Right ventricle myocardium inferior (tissue), 1 donor: ENCODE measurements around the gene CARD6. TPM values are rescaled to one million over a fixed set of nuclear protein-coding genes. Genes with fewer than 3 reads are reported as not detected.
A peak's percentile ranks its signal among the peaks of the same experiment; 100 is the strongest.
"Not testable (repeated sequence)": the region's sequence is repeated elsewhere in the genome, so short reads cannot be mapped to it uniquely, and the experiment has no call there.

Source experiments
- ATAC-seq: fragments of 200-7000 bp; cut with Tn5 transposase; one replicate; pipeline ENCODE4 v1.9.1; 2020; ENCODE audit warnings: mild to moderate bottlenecking, moderate library complexity
- DNase-seq: peaks from one replicate; pipeline ENCODE4 v3.0.0; 2021; ENCODE audit errors: missing footprints
- intact Hi-C: fragments of 100-400 bp; cut with DNase I; formaldehyde crosslinking; loops from one replicate; pipeline ENCODE4 v1.11.0; 2022
- total RNA-seq: library from RNA; stranded (reverse); fragmentation: NEBNext Ultra II Directional; extraction: Animal tissue kit (Norgen Biotek cat#: 25700); gene quantifications from one replicate; pipeline ENCODE4 v1.2.1, GENCODE V29; 2021
- donor health status: DM: no; HTN: yes; CAD: no; lungs with severe emphysema.

Gene CARD6
- total RNA-seq, 1 donor from 2014 or later: 7.1 TPM

DNA sequence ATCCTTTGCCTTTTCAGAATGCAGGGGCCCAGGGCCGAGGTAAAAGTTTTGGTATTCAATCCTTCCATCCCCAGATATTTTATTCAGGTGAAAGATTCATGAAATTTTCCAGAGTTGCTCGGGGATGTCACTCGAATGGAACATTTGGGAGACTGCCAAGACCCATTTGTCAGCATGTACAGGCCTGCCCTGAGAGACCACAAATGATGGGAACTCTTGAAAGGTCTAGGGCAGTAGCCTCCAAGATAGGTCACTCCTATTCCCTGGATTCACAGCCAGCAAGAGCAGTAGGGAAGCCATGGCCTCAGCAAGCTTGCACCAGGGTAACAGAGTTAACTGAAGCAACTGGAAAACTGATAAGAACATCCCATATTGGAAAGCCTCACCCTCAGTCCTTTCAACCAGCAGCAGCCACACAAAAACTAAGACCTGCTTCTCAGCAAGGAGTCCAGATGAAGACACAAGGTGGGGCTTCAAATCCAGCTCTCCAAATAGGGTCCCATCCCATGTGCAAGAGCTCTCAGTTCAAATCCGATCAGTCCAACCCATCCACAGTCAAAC lies 12.5 kb downstream of the CARD6 start:
- ATAC-seq (no peak), DNase-seq (no peak)
- intact Hi-C loops: no loop called here

DNA sequence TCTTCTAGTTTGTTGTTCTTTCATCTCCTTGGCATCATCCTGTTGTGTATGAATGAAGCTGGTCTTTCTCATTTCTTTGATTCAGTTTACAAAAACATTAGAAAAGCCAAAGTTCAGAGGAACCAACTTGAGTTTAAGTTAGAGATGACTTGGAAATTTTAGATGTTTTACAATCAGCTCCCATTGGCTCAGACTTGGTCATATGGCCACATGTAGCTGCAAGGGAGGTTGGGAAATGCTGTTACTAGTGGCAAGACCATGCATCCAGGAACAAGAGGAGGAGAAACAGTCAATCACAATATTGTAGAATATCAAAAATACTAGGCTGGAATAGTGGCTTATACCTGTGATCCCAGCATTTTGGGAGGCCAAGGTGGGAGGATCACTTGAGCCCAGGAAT lies 19.5 kb downstream of the CARD6 start:
- no peak for DNase-seq
- intact Hi-C loops: no loop called here
- ATAC-seq: no peak

DNA sequence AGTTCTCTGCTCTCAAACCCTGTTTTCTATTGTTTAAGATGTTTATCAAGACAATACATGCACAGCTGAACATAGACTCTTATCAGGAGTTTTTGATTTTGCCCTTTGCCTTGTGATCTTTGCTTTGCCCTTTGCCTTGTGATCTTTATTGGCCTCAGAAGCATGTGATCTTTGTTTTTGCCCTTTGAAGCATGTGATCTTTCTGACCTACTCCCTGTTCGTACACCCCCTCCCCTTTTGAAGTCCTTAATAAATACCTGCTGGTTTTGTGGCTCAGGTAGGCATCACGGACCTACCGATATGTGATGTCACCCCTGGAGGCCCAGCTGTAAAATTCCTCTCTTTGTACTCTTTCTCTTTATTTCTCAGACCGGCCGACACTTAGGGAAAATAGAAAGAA lies 23.8 kb downstream of the CARD6 start:
- intact Hi-C loops, ATAC-seq: not testable (repeated sequence)

DNA sequence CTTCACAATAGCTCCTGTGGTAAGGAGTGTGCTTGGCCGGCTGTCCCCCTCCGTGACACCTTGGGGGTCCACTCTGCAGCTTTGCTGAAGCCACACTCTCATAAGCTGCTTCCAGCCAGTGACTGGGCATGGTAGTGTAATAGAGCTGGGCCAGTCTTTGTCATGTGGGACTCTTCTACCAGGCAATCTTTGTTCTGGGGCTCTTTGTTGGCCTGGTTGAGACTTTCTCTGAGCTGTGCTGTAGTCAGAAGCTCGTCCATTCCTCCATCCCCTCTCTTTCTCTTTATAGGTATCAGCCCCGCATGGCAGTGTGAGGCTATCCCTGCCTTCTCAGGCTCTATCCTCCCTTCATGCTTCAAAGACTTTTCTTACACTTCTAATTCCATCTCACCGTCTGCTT lies 25.7 kb downstream of the CARD6 start:
- ATAC-seq: no peak
- intact Hi-C loops: no loop called here
- no peak for DNase-seq

More for the DNA sequence above, 23.8 kb downstream of the CARD6 start:
- DNase-seq: not testable (repeated sequence)

DNA sequence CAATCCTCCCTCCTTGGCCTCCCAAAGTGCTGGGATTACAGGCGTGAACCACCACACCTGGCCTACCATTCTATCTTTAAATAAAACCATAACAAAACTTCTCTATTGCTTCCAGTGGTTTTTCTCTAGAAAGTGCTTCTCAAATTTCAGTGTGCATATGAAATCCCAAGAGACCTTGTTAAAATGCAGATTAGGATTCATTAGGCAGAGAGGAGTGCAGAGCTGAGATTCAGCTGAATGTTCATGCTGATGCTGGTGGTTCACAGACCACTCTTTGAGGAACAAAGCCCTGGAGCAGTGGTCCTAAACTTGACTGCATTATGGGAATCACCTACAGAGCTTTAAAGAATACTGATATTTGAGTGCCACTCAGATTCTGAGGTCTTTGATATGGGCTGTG lies 28.2 kb downstream of the CARD6 start:
- ATAC-seq (no peak), DNase-seq (no peak)
- intact Hi-C loops: no loop called here

DNA sequence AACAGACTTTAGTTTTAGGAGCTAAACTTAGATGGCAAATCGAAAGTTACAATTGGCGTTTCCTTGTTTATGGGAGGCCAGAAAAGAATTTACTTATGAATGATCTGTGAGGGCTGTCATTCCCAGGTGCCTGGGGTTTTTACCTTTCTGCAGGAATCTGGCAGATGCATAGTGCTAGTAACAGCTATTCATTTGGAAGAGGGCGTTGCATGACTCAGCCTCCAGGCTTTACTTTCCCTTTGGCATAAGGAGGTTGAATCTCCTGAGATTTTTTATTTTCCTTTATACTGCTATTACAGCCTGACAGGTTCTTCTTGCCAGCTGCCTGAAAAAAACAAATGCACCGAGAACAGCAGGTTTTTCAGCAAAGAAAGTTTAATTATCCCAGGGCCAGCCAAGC lies 30.0 kb downstream of the CARD6 start:
- intact Hi-C loops: no loop called here
- no peak for DNase-seq
- no peak for ATAC-seq

DNA sequence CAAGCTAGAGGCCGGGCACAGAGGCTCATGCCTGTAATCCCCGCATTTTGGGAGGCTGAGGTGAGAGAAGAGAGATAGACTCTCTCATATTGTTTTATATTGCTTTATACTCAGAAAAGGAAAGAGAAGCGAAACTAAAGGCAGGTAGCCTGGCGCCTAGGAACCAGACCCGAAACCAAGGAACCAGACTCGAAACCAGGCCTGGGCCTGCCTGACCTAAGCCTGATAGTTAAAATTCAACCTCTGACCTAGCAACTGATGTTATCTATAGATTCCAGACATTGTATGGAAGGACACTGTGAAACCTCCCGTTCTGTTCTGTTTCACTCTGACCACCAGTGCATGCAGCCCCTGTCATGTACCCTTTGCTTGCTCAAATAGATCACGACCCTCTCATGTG lies 31.1 kb downstream of the CARD6 start:
- intact Hi-C loops, ATAC-seq, DNase-seq: not testable (repeated sequence)

DNA sequence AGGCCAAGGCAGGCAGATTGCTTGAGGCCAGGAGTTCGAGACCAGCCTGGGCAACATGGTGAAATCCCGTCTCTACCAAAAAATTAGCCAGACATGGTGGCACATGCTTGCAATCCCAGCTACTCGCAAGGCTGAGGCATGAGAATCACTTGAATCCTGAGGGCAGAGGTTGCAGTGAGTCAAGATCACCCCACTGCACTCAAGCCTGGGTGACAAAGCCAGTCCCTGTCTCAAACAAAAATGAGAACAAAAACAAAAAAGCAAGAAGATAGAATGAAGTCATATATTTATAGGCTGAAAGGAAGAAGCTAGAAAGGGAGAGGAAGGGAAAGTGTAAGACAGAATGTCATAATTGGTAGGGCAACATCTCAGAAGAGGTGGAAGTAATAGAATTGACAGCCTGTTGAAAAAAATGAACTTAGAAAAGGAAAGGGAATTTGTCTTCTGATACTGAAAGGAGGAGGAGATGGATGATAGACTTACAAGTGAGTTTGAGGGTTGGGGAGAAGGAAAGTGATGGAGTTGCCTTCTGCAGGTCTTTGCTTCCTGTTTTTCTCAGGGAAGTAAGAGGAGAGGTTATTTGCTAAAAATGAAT lies 32.2 kb downstream of the CARD6 start:
- ATAC-seq: no peak
- DNase-seq: no peak
- intact Hi-C loops: no loop called here

DNA sequence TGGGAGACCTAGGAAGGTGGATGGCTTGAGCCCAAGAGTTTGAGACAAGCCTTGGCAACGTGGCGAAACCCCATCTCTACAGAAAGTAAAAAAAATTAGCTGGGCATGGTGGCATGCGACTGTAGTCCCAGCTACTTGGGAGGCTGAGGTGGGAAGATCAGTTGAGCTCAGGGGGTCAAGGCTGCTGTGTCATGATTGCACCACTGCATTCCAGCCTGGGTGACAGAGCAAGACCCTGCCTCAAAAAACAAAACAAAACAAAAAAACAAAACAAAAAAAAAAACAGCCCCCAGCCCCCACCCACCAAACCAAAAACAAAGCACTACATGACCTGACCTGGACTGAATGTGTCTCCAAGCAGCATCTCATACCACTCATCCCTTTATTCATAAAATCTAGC lies 34.8 kb downstream of the CARD6 start:
- DNase-seq: no peak
- intact Hi-C loops: no loop called here
- no peak for ATAC-seq

DNA sequence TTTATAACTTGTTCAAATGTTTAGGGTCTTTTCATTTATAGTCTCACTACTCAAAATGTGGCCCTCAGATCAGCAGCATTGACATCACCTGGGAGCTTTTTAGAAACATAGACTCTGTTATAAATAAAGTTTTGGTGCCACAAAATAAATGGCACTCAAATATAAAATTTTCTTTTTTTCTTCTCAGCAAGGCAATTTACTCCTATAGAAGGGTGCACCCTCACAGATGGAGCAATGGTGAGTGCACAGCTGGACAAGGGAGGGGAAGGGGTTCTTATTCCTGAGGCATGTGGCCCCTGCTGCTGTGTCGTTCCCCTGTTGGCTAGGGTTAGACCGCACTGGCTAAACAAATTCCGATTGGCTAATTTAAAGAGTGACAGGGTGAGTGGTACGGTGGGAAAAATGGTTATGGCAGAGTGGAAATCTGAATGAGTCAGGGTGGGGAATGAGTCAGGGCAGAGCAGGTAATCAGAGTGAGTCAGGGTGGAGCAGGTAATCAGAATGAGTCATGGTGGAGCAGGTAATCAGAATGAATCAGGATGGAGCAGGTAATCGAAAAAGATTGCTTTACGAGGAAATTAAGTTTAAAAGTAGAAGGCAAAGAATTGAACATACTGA lies 36.3 kb downstream of the CARD6 start:
- ATAC-seq (no peak), DNase-seq (no peak)
- intact Hi-C loops: no loop called here

DNA sequence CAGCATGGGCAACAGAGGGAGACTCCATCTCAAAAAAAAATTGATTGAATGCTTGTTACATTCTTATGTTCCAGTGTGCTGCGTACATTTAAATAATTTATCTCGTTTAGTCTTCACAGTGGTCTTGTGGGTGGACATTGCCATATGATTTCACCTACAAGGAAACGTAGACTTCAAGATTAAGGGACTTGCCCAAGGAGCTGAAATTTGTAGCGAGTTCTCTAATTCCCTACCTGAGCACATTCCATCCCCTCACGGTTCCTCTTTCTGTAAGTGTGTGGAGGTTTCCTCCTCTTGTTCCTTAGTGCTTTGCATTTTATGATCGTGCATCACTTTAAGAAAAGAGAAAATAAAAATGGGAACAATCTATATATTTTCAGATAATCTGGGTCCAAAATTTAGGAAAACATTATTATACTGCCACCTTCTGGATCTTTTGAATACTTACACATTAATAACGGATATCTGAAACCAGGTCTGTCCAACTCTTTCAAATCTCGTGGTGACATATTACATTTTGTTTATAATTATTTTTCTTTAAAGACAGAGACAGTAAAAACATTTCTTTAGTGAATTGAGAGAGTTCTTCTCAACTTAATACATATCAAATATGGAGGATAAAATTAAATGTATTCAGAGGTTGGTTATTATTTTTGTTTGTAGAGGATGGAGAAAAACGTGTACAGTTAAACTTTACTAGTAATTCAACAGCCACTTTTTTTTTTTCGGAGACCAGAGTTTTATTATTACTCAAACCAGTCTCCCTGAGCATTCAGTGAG lies 38.2 kb downstream of the CARD6 start:
- intact Hi-C loops: loop anchor here (2.0 kb wide), 1 partner anchor 125 kb away; the partner anchor contains the start of gene TTC33
- ATAC-seq (no peak), DNase-seq (no peak)

DNA sequence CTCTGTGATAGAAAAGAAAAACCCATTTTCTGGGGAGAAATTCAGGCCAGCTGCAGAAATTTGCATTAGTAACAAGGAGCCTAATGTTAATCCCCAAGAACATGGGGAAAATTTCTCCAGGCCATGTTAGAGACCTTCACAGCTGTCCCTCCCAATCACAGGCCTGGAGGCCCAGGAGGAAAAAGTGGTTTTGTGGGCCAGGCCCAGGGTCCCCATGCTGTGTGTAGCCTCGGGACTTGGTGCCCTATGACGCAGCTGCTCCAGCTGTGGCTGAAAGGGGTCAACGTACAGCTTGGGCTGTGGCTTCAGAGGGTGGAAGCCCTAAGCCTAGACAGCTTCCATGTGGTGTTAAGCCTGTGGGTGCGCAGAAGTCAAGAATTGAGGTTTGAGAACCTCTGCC lies 41.1 kb downstream of the CARD6 start:
- intact Hi-C loops: no loop called here
- ATAC-seq (no peak), DNase-seq (no peak)

DNA sequence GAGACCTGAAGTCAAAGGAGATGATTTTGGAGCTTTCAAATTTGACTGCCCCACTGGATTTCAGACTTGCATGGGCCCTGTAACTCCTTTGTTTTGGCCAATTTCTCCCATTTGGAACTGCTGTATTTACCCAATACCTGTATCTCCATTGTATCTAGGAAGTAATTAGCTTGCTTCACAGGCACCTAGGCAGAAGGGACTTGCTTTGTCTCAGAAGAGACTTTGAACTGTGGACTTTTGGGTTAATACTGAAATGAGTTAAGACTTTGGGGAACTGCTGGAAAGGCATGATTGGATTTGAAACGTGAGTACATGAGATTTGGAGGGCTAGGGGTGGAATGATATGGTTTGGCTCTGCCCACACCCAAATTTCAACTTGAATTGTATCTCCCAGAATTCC lies 41.9 kb downstream of the CARD6 start:
- intact Hi-C loops, DNase-seq, ATAC-seq: not testable (repeated sequence)

DNA sequence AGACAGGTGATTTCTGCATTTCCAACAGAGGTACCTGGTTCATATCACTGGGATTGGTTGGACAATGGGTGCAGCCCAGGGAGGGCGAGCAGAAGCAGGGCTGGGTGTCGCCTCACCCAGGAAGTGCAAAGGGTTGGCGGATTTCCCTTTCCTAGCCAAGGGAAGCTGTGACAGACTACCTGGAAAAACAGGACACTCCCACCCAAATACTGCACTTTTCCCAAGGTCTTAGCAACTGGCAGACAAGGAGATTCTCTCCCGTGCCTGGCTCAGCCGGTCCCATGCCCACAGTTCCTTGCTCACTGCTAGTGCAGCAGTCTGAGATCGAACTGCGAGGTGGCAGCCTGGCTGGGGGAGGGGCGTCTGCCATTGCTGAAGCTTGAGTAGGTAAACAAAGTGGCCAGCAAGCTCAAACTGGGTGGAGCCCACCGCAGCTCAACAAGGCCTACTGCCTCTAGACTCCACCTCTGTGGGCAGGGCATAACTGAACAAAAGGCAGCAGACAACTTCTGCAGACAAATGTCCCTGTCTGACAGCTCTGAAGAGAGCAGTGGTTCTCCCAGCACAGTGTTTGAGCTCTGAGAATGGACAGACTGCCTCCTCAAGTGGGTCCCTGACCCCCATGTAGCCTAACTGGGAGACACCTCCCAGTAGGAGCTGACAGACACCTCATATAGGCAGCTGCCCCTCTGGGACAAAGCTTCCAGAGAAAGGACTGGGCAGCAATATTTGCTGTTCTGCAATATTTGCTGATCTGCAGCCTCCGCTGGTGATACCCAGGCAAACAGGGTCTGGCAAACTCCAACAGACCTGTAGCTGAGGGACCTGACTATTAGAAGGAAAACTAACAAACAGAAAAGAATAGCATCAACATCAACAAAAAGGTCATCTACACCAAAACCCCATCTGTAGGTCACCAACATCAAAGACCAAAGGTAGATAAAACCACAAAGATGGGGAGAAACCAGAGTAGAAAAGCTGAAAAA lies 54.6 kb downstream of the CARD6 start:
- intact Hi-C loops, ATAC-seq: not testable (repeated sequence)

DNA sequence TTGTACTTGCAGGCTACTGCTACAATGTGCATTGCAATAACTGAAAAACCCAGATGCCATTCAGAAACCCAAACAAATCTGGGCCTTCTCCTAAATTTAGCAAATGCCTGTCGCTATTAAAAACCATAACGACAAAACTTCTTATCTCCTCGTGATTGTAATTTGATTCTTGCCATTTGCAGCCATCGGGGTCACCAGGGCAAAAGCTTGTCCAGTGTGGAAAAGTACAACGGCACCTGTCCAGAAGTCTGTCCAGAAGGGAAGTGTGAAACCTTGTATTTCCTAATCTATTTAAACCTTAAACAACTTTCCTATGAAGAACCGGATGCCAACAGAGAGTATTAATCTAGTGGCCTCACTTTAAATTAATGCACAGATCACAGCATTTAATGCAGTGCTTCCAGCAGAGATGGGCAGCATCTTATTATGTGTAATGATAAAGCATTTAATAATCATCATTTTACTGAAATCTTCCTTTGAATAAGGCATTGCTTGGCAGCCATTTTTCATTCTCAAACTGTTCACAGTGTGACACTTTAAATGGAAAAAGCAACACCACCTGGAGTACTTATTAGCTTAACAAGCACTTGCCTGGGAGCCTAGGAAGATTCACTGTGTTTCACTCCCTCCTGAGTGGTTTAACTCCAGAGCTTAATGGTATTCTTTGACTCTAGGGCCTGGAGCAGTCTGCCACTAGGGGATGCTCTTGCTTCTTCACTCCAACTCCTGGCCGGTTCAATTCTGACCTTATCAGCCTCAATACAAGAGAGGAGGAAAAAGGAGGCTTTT lies 63.2 kb downstream of the CARD6 start:
- no peak for DNase-seq
- ATAC-seq: peak; percentile 93
- intact Hi-C loops: loop anchor here (1.0 to 10.0 kb wide), 3 partner anchors 620 to 1492 kb away; no protein-coding TSS in a partner anchor

More for the DNA sequence above, 54.6 kb downstream of the CARD6 start:
- DNase-seq: not testable (repeated sequence)

DNA sequence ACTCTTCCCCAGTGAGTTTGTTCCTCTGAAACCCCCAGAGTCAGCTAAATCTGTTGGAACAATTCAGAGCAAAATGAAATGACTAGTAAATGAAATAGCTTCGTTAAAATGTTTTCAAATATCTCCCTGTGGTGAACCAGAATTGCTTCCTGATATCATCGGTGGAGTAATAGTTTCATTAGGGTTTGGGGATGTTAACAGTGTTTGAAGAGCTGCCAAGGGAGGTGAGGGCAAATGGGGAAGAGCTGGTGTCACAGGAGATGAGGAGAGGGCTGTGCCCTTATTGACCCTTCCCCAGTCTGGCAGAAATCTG lies 63.8 kb downstream of the CARD6 start:
- ATAC-seq: no peak
- intact Hi-C loops: loop anchor here (1.0 to 10.0 kb wide), 5 partner anchors 287 to 1493 kb away; no protein-coding TSS in a partner anchor
- no peak for DNase-seq

DNA sequence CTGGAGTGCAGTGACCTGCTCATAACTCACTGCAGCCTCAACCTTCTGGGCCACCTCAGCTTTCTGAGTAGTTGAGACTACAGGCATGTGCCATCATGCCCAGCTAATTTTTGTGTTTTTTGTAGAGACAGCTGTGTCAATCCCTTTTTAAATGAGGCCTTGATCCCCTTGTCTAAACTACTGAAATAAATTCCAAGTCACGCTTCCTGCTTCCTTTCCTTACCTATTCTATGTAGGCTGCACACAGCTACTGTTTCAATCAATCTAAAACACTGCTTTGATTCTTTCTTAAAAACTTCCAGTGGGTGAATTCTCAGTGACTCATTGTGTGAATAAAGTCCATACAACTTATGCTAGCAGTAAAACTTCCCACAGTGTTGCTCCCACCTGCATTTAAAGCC lies 65.2 kb downstream of the CARD6 start:
- ATAC-seq: no peak
- no peak for DNase-seq
- intact Hi-C loops: loop anchor here (5.0 to 10.0 kb wide), 3 partner anchors 286 to 618 kb away; no protein-coding TSS in a partner anchor

DNA sequence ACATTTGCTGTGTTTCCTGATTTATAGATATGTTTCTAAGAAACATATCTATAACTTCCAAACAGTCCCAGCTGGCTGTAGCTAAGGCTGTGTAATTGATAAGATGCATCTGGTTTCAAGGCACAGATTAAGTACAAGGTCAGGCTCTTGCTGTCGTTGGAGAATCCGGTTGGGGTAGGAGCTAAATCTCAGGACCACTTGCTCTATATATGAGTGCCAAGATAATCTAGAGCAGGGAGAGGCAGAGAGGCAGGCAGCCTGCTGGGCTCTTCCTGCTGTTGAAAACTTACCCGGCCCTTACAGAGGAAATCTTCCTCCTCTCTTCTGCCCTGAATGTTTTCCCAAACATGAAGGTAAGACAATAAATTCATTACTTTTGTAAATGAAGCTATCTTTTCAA lies 68.1 kb downstream of the CARD6 start, which contains the start of gene C7:
Gene C7, plus strand, starts transcription at position 234 of the 400 bp plus-strand sequence. Its CDS starts 114 bp downstream, at position 348.
- ATAC-seq (peak; percentile 82), DNase-seq (no peak)
- intact Hi-C loops: loop anchor here (5.0 to 10.0 kb wide), 3 partner anchors 283 to 616 kb away; no protein-coding TSS in a partner anchor
